Epithelial cell of esophagus (primary cell): ENCODE results near the gene TNFRSF25.

ENCODE experiments used
- DNase-seq: peaks from one replicate; pipeline ENCODE4 v3.0.0; 2010; ENCODE audit warnings: low read depth
- H3K4me3 ChIP-seq: 2 replicates; pipeline ENCODE4 v1.5.1; 2011; ENCODE audit warnings: mild to moderate bottlenecking, low read length, control low read depth
- TF ChIP-seq, protein P1 (sequence below): IDR thresholded peaks from 2 replicates; pipeline ENCODE4 v1.5.1; 2011; ENCODE audit warnings: low read depth, mild to moderate bottlenecking, low read length, control low read depth, inconsistent platforms; ENCODE audit not compliant: insufficient read depth; ENCODE audit errors: missing control alignments

Gene TNFRSF25

DNA sequence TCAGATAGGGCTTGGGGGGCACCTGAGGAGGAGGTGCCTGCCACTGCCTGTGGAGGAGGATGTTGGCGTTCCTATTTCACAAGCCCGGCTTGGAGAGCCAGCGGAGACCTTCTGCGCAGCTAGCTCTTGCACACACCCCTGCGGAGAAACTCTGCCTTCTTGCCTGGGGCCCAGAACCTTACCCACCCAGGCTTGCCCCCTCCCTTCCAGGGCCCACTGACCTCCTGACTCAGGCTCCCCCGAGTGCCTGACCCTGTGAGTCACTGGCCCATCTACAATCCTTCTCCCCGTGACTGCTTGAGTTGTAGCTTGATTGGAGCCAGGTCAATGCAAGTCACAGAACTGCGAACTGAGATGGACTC lies 49.7 kb downstream of the TNFRSF25 start:
- TF ChIP-seq, protein P1, sequence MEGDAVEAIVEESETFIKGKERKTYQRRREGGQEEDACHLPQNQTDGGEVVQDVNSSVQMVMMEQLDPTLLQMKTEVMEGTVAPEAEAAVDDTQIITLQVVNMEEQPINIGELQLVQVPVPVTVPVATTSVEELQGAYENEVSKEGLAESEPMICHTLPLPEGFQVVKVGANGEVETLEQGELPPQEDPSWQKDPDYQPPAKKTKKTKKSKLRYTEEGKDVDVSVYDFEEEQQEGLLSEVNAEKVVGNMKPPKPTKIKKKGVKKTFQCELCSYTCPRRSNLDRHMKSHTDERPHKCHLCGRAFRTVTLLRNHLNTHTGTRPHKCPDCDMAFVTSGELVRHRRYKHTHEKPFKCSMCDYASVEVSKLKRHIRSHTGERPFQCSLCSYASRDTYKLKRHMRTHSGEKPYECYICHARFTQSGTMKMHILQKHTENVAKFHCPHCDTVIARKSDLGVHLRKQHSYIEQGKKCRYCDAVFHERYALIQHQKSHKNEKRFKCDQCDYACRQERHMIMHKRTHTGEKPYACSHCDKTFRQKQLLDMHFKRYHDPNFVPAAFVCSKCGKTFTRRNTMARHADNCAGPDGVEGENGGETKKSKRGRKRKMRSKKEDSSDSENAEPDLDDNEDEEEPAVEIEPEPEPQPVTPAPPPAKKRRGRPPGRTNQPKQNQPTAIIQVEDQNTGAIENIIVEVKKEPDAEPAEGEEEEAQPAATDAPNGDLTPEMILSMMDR = no peak
- H3K4me3 ChIP-seq = no peak overlapping the region
- peak; percentile 55 for DNase-seq

DNA sequence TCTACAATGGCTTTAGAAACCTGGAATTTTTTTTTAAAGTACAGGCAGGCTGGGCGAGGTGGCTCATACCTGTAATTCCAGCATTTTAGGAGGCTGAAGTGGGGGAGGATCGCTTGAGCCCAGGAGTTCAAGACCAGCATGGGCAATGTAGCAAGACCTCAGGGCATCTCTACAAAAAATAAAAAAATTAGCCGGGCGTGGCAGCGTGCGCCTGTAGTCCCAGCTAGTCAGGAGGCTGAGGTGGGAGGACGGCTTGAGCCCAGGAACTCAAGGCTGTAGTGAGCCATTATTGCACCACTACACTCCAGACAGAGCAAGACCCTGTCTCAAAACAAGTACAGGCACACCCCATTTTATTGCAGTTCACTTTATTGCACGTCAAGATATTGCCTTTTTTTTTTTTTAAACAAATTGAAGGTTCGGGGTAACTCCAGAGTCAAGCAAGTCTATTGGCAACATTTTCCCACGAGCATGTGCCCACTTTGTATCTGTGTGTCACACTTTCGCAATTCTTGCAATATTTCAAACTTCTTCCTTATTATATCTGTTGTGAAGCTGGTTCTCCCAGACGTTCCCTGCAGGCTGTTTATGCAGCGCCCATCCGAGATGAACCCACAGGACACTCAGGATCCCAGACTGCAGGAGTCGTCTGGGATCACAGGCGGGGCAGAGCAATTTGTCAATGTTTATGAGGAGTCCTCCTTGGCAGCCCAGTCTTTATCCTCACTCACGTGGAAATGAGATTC lies 50.9 kb downstream of the TNFRSF25 start:
- no peak overlapping the region for H3K4me3 ChIP-seq
- peak; percentile 95 for DNase-seq
- TF ChIP-seq, protein P1 = no peak

DNA sequence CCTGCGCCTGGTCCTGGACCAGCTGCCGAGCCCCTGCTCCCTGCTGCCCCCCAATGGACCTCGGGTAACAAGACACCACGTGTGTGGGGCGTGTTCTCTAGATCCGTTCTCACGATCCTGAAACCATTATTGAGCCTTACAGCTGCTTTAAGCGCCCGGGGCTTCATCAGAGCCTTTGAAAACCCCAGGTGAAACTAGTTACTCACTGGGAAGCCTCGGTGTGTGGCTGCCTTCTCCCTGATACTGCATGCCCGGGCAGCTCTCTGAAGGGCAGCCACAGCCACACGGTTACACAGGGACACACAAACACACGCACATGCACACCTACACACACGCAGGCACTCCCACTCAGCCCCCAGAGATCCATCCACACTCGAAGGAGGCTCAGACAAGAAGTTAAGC lies 51.5 kb downstream of the TNFRSF25 start:
- DNase-seq = peak; percentile 100
- no peak overlapping the region for H3K4me3 ChIP-seq
- TF ChIP-seq, protein P1 = peak; percentile 67

DNA sequence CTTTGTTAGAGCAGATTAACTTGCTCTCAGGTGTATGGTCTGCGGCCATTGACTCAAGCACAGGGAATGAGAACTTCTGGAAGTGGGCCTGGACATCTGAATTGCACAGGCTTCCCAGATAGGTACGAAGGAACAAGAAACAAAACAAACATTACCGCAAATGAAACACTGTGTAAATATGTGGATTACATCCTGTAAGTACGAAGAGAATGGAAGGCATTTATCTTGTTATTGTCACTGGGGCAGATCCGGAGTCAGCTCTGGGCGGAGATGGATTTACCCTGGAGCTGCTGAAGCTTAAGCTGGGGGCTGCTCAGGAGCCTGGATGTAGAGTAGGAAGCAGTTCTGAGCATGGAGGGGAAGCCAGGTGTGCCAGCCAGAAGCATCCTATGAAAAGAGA lies 53.1 kb downstream of the TNFRSF25 start:
- TF ChIP-seq, protein P1 = no peak
- no peak overlapping the region for H3K4me3 ChIP-seq
- peak; percentile 93 for DNase-seq
